GM21717 (cell line): ENCODE results near the gene WDFY3.

Source experiments
- ATAC-seq: cut with Tn5 transposase; IDR thresholded peaks from one replicate; pipeline ENCODE4 v1.9.1; 2021; ENCODE audit warnings: mild to moderate bottlenecking, moderate library complexity; ENCODE audit not compliant: unreplicated experiment

Gene WDFY3

DNA sequence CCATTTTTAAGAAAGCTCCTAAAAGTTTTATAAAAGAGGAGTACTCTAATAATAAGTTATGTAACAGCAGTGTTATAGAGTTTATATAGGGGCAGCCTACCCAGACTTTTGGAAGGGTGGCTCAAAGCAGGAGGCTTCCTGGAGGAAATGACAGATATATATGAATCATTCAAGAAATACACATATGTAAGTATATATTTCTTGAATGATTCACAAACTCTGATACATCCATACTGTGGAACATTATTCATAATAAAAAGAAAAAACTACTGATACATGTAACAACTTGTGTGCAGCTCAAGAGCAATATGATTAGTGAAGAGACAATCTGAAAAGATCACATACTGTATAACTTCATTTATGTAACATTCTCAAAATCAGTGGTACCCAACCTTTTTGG is 166.2 kb downstream of the WDFY3 start:
- ATAC-seq, result no peak

GRCh38 chr4:84799318-84799717 is 167.2 kb downstream of the WDFY3 start:
- no peak for ATAC-seq

GRCh38 chr4:84796394-84796793 is 170.1 kb downstream of the WDFY3 start:
- ATAC-seq, result no peak

GRCh38 chr4:84792366-84793301 is 173.9 kb downstream of the WDFY3 start:
- ATAC-seq, result no peak

- ATAC-seq, result no peak
Measured at GRCh38 chr4:84790769-84791565, 175.5 kb downstream of the WDFY3 start.

DNA sequence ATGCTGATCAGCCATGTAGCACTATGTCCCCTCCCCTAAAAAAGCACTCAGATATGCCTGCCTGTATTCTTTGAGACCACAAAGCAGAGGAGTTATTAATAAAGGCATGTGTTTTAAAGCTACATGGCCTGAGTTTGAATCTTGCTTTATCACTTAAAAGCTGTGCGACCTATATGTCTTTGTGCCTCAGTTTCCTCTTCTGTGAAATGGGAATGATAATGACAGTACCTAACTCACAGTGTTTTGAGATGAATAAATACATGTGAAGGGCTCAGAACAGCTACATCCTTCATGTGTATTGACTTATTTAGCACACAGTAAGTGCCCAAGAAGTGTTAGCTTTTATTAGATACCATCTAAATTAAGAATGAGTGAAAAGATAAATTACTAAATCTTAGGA is 180.0 kb downstream of the WDFY3 start:
- no peak for ATAC-seq

- ATAC-seq, result no peak
Measured at GRCh38 chr4:84782517-84782916, 184.0 kb downstream of the WDFY3 start.

DNA sequence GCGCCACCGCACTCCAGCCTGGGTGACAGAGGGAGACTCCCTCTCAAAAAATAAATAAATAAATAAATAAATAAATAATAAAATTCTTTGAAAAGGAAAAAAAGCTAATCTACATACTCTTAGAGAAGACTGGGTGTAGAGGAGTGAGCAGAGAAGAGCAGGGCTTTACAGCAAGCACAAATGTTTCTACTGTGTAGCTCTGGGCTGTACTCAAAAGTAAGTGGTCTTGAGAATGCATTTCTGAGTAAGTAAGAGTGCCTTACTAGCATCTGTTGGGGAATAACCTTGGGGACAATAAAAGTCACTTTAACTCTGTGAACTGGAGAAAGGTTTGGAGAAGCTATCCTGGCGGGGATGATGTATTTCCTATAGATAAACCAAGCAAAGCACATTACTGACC is 185.8 kb downstream of the WDFY3 start:
- ATAC-seq, result no peak

- no peak for ATAC-seq
Measured at GRCh38 chr4:84778041-84778440, 188.4 kb downstream of the WDFY3 start.

DNA sequence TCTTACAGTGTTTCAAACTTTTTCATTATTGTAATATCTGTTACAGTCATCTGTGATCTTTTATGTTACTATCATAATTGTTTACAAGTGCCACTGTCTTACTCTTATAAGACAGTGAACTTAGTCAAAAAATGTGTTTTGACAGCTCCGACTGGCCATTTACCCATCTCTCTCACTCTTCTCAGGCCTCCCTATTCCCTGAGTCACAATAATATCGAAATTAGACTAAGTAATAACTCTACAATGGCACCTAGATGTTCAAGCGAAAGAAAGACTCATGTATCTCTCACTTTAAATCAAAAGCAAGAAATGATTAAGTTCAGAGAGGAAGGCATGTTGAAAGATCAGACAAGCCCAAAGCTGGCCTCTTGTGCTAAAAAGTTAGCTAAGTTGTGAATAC is 199.3 kb downstream of the WDFY3 start:
- no peak for ATAC-seq

DNA sequence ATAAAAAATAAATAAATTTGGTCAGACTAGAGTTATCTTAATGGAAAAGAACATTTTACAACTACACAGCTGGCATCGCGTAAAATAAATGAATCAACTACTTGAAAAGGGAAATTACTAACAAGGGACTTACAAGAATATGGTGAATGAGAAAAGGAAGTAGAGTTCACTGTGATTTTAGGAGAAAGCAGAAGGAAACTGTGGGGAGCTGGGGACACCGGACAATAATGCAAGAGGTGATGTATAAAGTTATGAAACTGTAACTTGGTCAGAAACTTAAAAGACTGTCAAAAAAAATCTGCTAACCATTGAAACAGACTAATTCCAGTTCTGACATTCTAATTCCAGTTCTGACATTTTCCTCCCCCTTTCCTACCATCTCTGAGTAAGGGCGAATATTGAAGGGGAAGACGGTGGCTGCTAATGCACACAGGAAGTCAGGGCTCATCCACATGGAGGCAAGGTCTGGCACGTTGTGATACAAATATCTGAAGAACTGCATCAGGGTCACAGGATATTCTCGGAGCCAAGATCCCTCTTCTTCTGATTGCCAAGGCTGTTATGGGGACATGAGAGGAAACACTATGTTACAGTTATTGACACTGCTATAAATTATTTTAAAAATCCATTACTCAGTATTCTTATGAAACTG is 213.0 kb downstream of the WDFY3 start:
- no peak for ATAC-seq

GRCh38 chr4:84751707-84752106 is 214.8 kb downstream of the WDFY3 start:
- no peak for ATAC-seq

- no peak for ATAC-seq
Measured at GRCh38 chr4:84750960-84751283, 215.6 kb downstream of the WDFY3 start.

DNA sequence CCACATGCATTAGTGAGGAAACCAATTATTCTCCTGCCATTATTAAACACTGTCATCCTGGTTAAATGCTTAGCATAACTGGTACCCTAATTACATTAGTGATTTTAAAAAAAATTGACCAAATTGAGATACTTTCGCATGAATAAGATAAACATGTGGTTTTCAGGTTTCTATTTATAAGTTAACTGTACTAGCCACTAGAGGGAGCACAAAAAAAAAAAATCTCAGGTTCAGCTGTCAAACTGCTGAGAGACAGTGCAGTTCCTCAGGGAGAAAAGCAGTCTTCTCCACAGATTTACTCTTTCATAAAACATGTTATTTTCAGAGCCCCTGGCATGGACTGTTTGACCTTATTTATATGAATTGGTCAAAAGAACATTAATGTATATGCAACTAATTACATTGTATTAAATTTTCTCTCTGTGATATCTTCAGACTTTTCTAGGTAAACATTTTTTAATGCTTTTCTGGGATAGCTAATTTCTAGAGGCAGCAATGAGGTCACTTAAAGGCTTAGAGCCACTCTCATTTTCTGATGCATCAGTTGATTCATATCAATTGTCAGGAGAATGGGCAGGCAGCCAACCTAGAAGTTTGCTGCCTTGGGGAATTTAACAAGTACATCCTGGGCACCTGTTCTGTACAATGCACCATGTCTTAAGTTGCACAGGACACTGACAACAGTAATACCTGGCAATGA is 216.1 kb downstream of the WDFY3 start:
- peak; percentile 65 for ATAC-seq

DNA sequence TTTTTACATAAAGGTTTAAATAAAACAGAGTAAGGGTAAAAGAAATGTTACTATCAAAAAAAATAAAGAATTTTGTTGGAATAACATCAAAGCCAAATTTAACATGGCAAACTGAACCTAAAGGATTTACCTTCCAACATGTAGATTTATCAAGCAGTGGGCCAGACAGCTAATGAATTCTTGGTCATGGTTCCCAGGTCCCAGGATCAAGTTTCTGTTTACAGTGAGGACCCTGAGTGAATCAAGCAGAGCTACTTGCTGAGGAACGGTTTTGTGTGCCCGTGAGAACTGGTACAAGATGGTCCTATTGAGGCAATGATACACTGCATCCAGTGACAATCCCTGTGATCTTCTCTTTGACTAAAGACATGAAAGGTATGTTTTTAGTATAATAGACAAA is 226.4 kb downstream of the WDFY3 start:
- no peak for ATAC-seq

- no peak for ATAC-seq
Measured at GRCh38 chr4:84738622-84739021, 227.9 kb downstream of the WDFY3 start.

GRCh38 chr4:84737656-84738055 is 228.8 kb downstream of the WDFY3 start:
- no peak for ATAC-seq

GRCh38 chr4:84734037-84734436 is 232.5 kb downstream of the WDFY3 start:
- no peak for ATAC-seq

GRCh38 chr4:84733343-84734033 is 233.0 kb downstream of the WDFY3 start:
- ATAC-seq, result no peak

DNA sequence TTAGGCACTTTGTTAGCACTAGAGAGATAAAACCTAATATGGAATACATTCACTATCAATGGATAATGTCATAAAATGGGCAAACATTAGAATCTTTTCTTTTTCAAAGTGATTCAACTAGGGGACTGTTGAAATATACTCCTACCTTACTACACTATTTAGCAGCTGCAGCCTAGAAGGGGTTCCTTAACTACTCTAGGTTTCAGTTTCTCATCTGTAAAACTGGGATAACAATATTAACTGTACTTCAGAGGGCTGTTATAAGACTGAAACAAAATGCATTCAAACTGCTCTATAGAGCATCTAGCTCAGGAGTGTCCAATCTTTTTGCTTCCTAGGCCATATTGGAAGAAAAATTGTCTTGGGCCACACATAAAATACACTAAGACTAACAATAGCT is 236.1 kb downstream of the WDFY3 start:
- no peak for ATAC-seq
